GM21619 (cell line): ENCODE data around the gene NCS1.
"Not testable (repeated sequence)": the region's sequence is repeated elsewhere in the genome, so short reads cannot be mapped to it uniquely, and the experiment has no call there.

ENCODE experiments used
- ATAC-seq: cut with Tn5 transposase; IDR thresholded peaks from one replicate; pipeline ENCODE4 v1.9.1; 2021; ENCODE audit not compliant: unreplicated experiment

The NCS1 gene

GRCh38 chr9:130260816-130261765 is 88.9 kb downstream of the NCS1 start:
- no peak for ATAC-seq

DNA sequence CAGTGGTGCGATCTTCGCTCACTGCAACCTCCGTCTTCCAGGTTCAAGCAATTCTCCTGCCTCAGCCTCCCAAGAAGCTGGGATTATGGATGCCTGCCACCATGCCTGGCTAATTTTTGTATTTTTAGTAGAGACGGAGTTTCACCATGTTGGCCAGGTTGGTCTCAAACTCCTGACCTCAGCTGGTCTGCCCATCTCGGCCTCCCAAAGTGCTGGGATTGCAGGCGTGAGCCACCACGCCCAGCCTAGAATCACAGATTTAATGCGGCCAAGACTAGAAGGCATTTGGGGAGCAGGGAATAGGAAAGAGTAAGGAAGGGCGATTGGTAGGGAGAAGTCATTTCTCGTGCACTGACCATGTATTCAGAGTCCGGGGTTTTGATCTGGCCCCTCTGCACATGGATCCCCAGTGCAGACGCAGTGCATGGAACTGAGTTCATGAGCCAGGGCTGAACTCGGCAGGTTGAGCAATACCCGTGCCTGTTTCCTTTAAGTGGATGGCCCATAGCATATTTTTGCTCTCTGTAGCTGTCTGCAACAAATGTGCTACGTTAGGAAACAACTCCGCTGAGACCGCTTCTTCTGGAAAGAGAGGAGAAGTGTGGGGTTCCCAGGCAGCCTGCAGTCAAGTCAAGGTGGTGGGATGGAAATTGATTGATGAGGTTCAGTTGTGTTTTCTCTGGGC is 90.0 kb downstream of the NCS1 start:
- ATAC-seq: no peak

GRCh38 chr9:130262771-130263170 is 90.6 kb downstream of the NCS1 start:
- no peak for ATAC-seq

GRCh38 chr9:130263601-130264413 is 91.6 kb downstream of the NCS1 start:
- no peak for ATAC-seq

- no peak for ATAC-seq
Measured at GRCh38 chr9:130264414-130265350, 92.5 kb downstream of the NCS1 start.

DNA sequence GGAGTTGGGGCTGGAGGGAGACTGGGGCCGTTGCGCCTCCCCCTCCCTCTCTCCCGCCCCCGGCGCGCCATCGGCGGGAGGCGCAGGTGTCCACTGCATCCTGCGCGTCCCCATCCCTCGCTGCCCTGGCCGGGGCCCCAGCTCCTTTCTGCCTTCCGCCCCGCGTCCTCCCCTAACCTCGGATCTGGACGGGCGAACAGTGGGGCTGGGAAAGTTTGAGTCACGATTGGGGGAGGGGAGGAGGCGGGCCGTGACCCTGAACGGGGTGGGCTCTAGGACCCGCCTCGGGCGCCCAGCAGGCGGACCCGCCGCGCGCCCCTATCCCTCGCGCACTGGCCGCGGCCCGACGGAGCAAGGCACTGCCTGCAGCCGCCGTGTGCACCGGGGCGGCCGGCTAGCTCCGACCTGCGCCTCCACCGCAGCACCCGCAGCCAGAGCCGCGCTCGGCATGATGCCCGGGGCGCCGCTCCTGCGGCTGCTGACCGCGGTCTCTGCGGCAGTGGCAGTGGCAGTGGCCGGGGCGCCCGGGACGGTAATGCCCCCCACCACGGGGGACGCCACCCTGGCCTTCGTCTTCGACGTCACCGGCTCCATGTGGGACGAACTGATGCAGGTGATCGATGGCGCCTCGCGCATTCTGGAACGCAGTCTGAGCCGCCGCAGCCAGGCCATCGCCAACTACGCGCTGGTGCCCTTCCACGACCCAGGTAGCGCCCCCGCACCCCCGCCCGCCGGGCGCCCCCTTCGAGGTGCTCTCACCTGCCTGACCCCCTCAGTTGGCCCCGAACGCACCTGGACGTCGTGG is 93.4 kb downstream of the NCS1 start, which contains the start of gene HMCN2:
Gene HMCN2, plus strand, starts transcription at position 330 of the 805 bp plus-strand sequence. Its CDS starts 119 bp downstream, at position 449.
- no peak for ATAC-seq

DNA sequence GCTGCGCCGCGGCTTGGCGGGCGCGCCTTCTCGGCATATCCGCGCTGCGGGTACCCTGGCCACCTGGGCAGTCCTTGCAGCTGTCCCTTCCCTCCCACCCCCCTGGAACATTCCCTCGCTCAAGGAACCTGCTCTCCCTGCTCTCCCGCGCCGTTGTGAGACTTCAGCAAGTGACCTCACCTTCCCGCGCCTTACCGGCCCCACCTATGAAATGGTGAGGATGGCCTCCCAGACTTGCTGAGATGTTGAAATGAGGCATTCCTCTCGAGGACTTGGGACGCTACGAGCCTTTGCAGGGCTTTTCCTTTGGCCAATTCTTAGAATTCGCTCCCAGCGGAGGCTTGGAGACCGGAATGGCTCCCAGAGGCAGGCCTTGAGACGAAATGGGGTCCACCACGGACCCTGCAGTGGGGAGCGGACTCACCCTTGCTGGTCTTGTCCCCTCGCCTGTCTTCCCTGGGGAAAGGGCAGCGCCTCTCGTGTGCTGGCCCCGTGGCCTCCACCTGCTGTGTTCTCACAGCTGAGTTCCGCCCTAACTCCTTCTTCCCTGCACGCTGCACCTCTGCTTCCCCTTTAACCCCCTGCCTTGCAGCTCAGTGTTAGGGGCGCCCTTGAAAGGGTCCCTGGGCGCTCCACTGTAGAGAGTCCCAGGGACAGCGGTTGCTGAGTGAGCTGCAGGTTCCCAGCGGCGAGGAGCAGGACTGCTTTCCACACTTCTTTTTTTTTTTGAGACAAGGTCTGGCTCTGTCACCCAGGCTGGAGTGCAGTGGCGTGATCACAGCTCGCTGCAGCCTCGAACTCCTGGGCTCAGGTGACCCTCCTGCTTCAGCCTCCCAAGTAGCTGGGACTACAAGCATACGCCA is 94.3 kb downstream of the NCS1 start:
- ATAC-seq: no peak

DNA sequence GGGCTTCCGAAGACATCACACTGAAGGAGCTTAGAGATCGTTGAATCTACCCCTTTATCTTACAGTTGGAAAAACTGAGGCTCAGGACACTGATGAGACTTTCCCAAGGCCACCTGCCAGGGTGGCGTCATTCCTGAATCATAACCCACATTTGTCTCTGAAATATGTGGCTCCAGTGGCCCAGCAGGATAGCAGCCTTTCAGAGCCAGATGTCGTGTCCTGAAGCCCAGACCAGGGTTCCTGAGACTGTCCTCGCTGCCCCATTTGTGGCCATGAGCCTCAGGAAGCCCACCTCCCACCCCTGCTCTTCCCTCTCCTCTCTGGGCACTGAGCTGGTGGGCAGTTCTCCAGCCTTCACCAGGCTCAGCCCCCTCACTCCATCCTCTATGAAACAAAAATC is 95.7 kb downstream of the NCS1 start:
- ATAC-seq: no peak

GRCh38 chr9:130268521-130269211 is 96.5 kb downstream of the NCS1 start:
- ATAC-seq: no peak

GRCh38 chr9:130271473-130271872 is 99.3 kb downstream of the NCS1 start:
- ATAC-seq: no peak

GRCh38 chr9:130275156-130275555 is 103.0 kb downstream of the NCS1 start:
- ATAC-seq: no peak

- ATAC-seq: no peak
Measured at GRCh38 chr9:130276121-130276520, 103.9 kb downstream of the NCS1 start.

- ATAC-seq: no peak
Measured at GRCh38 chr9:130276955-130277354, 104.8 kb downstream of the NCS1 start.

DNA sequence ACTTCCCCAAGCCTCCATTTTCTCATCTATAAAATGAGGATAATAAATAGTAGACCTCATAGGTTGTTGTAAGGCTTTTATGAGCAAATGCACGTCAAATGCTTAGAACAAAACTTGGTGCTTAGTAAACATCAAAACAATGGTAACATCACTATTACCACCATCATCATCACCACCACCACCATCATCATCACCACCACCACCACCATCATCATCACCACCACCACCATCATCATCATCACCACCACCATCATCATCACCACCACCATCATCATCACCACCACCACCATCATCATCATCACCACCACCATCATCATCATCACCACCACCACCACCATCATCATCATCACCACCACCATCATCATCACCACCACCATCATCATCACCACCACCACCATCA is 105.3 kb downstream of the NCS1 start:
- ATAC-seq: not testable (repeated sequence)

- ATAC-seq: no peak
Measured at GRCh38 chr9:130283539-130284248, 111.5 kb downstream of the NCS1 start.

DNA sequence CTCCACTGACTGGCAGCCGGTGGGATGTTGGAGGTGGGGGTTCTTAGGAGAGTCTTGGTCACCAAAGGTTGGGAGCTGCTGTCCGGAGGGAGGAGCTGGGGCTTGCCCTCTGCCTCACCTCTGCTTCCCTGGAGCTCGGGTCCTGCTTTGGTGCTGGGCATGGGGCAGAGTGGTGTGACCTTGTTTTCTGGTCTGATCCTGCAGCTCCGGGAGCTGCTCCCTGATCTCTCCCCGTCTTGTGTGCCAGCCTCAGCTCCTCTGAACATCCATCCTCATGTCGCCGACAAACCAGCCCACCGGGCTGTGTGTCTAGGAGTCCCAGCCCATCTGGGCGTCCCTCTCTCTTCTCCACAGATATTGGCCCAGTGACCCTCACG is 112.0 kb downstream of the NCS1 start:
- no peak for ATAC-seq

DNA sequence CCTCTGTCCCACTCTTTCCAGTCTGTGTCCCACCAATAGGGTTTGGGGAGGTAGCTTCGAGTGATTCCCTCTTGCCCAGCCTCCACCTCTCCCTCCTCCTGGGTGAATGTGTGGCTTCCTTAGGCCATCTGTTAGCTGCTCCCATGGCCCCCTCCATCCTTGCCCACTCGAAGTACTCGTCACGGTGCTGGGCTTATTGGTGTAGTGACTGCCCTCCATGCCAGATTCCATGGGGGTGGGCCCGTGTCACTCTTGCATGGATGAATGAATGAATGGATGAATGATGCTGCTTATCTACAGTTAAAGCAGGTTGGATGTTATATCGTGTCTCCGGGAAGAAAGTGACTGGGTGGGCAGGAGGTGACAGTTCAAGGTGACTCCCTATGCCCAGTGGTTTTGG is 112.5 kb downstream of the NCS1 start:
- ATAC-seq: no peak
